HepG2 (cell line): Measurements from ENCODE around the gene GJC1. TPM values are rescaled to one million over a fixed set of nuclear protein-coding genes. Genes with fewer than 3 reads are reported as not detected.

Source experiments
- ATAC-seq: fragments of 200-7000 bp; cut with Tn5 transposase; 3 replicates; pipeline ENCODE4 v1.9.1; 2020; ENCODE audit warnings: mild to moderate bottlenecking, moderate library complexity
- BruUV-seq: library from RNA; stranded (reverse); fragments of 400-500 nt; replicated peaks from 2 replicates; lab custom pipeline; 2021; lab: Mats Ljungman, UMichigan
- CTCF ChIA-PET: fragments of 300-600 bp; formaldehyde crosslinking; extraction: SDS; loops from one replicate; lab custom pipeline; 2021; ENCODE audit warnings: low total read pairs, inconsistent platforms, low intra/inter-chr PET ratio; lab: Yijun Ruan, JAX
- POLR2A ChIA-PET: fragments of 350-600 bp; sonication (Branson Sonifier 250); formaldehyde crosslinking; loops from one replicate; lab custom pipeline; 2020; ENCODE audit warnings: antibody characterized with exemption, inconsistent platforms; lab: Yijun Ruan, JAX
- DNase-seq: peaks from one replicate; pipeline ENCODE4 v3.0.0-alpha.2; 2015; ENCODE audit warnings: low spot score
- FAIRE-seq: peaks from 3 replicates; lab custom pipeline; 2011; peaks lifted over from hg19 to GRCh38; lab: Jason Lieb, UNC
- H2AFZ ChIP-seq: one replicate; pipeline ENCODE4 v1.6.1; 2011; ENCODE audit warnings: low read length, inconsistent platforms
- H3K27ac ChIP-seq: fragments of 300-600 bp; 3 replicates; pipeline ENCODE4 v1.8.0; 2011; ENCODE audit warnings: mixed run types, mild to moderate bottlenecking, mixed read lengths, low read length, inconsistent platforms; ENCODE audit not compliant: insufficient read depth; ENCODE audit errors: extremely low read length
- H3K27me3 ChIP-seq, 2 experiments: fragments of 200-600 bp in 1 of 2; 2 replicates in 1 of 2; 3 replicates in 1 of 2; pipeline versions ENCODE4 v1.6.0 to v1.8.0; 2011; ENCODE audit warnings: low read length in 2 of 2, mild to moderate bottlenecking in 2 of 2, moderate library complexity in 2 of 2, inconsistent platforms in 1 of 2; ENCODE audit not compliant: insufficient read depth in 2 of 2, control insufficient read depth in 1 of 2
- H3K36me3 ChIP-seq, 2 experiments: fragments of 200-600 bp in 1 of 2; replicated peaks in 1 of 2; 2 replicates in 1 of 2; 3 replicates in 1 of 2; pipeline versions ENCODE4 v1.5.1 to v1.8.0; 2011; ENCODE audit warnings: low read length in 2 of 2, inconsistent platforms in 1 of 2; ENCODE audit not compliant: insufficient read depth in 2 of 2, control insufficient read depth in 1 of 2
- H3K4me1 ChIP-seq: 2 replicates; pipeline ENCODE4 v1.5.1; 2012; ENCODE audit warnings: low read length, inconsistent platforms; ENCODE audit not compliant: insufficient read depth
- H3K4me2 ChIP-seq: 2 replicates; pipeline ENCODE4 v1.6.0; 2011; ENCODE audit warnings: low read depth, low read length, inconsistent platforms
- H3K4me3 ChIP-seq, 3 experiments: fragments of 200-600 bp in 1 of 3; sonication (generic), shearing (Covaris generic) in 1 of 3; replicated peaks in 1 of 3; 2 replicates each; pipeline ENCODE4 v1.5.1; 2011 to 2016; ENCODE audit warnings: low read length in 3 of 3, inconsistent platforms in 2 of 3, low read depth in 2 of 3, mild to moderate bottlenecking in 2 of 3, control low read depth in 1 of 3, mixed read lengths in 1 of 3; ENCODE audit not compliant: insufficient read depth in 1 of 3
- H3K79me2 ChIP-seq: one replicate; pipeline ENCODE4 v1.6.1; 2011; ENCODE audit warnings: low read length, inconsistent platforms; ENCODE audit not compliant: insufficient read depth
- H3K9ac ChIP-seq: 2 replicates; pipeline ENCODE4 v1.6.0; 2011; ENCODE audit warnings: mild to moderate bottlenecking, low read depth, low read length, inconsistent platforms; ENCODE audit not compliant: insufficient read depth
- H3K9me3 ChIP-seq: 2 replicates; pipeline ENCODE4 v1.5.1; 2012; ENCODE audit warnings: mild to moderate bottlenecking, low read length
- H4K20me1 ChIP-seq: 2 replicates; pipeline ENCODE4 v1.6.0; 2011; ENCODE audit warnings: inconsistent platforms, mild to moderate bottlenecking, low read length, moderate library complexity; ENCODE audit not compliant: insufficient read depth
- FOSL1 ChIP-seq: sonication (generic); formaldehyde crosslinking; IDR thresholded peaks from 2 replicates; pipeline ENCODE4 v1.9.0; 2021; ENCODE audit warnings: missing genetic modification reagents, borderline replicate concordance
- GABPB1 ChIP-seq: IDR thresholded peaks from 2 replicates; pipeline ENCODE4 v1.6.1; 2016; ENCODE audit warnings: mild to moderate bottlenecking, missing genetic modification reagents, moderate library complexity, missing compliant biosample characterization
- ISX ChIP-seq: sonication (generic); formaldehyde crosslinking; conservative IDR thresholded peaks from 2 replicates; pipeline ENCODE4 v1.5.0; 2020; ENCODE audit warnings: missing genetic modification reagents
- KLF16 ChIP-seq, 2 experiments: sonication (generic) in 1 of 2; formaldehyde crosslinking in 1 of 2; IDR thresholded peaks; 2 replicates each; pipeline versions ENCODE4 v1.6.1 to v1.8.0; 2016 to 2023; ENCODE audit warnings: missing genetic modification reagents in 2 of 2, missing compliant biosample characterization in 1 of 2
- NR3C1 ChIP-seq: sonication (generic); formaldehyde crosslinking; IDR thresholded peaks from 2 replicates; pipeline ENCODE4 v1.4.0; 2020; ENCODE audit warnings: missing genetic modification reagents
- PAXIP1 ChIP-seq: sonication (generic); formaldehyde crosslinking; conservative IDR thresholded peaks from 2 replicates; pipeline ENCODE4 v1.4.0; 2020; ENCODE audit warnings: mild to moderate bottlenecking, missing genetic modification reagents, moderate library complexity
- SNAPC5 ChIP-seq: sonication (generic); formaldehyde crosslinking; IDR thresholded peaks from 2 replicates; pipeline ENCODE4 v1.8.1; 2023; ENCODE audit warnings: mild to moderate bottlenecking, missing genetic modification reagents, borderline replicate concordance
- SP2 ChIP-seq: sonication (generic); formaldehyde crosslinking; IDR thresholded peaks from 2 replicates; pipeline ENCODE4 v1.5.1; 2020; ENCODE audit warnings: mild to moderate bottlenecking, missing genetic modification reagents
- SRF ChIP-seq: IDR thresholded peaks from 2 replicates; pipeline ENCODE4 v1.6.1; 2011; ENCODE audit warnings: mild to moderate bottlenecking, low read depth, low read length, moderate library complexity
- TERF1 ChIP-seq: sonication (generic); formaldehyde crosslinking; IDR thresholded peaks from 2 replicates; pipeline ENCODE4 v1.8.0; 2022; ENCODE audit warnings: mild to moderate bottlenecking, missing genetic modification reagents, moderate library complexity
- THAP9 ChIP-seq: sonication (generic); formaldehyde crosslinking; IDR thresholded peaks from 2 replicates; pipeline ENCODE4; 2020; ENCODE audit warnings: missing genetic modification reagents, mild to moderate bottlenecking, borderline replicate concordance
- ZBTB14 ChIP-seq: sonication (generic); formaldehyde crosslinking; IDR thresholded peaks from 2 replicates; pipeline ENCODE4 v1.4.0; 2020; ENCODE audit warnings: missing genetic modification reagents
- ZNF430 ChIP-seq: sonication (generic); formaldehyde crosslinking; IDR thresholded peaks from 2 replicates; pipeline ENCODE4 v1.9.0; 2021; ENCODE audit warnings: mild to moderate bottlenecking, missing genetic modification reagents
- ZNF589 ChIP-seq: sonication (generic); formaldehyde crosslinking; conservative IDR thresholded peaks from 2 replicates; pipeline ENCODE4 v1.8.0; 2022; ENCODE audit warnings: mild to moderate bottlenecking, moderate library complexity, missing genetic modification reagents
- WGBS: methylation state at CpG from one replicate; pipeline ENCODE4 v1.1.6; 2017; ENCODE audit warnings: low lambda C conversion rate; 5-methylcytosine and 5-hydroxymethylcytosine counted together
- in situ Hi-C: cut with HindIII; loops from 2 replicates; pipeline ENCODE4 v1.10.0; 2017; ENCODE audit warnings: low pct_unique_long_range_greater_than_20kb; ENCODE audit not compliant: extremely low pct_ligation_motif_present
- intact Hi-C: fragments of 100-400 bp; cut with micrococcal nuclease; formaldehyde crosslinking; loops from one replicate; pipeline ENCODE4 v1.10.0; 2022; ENCODE audit not compliant: unreplicated experiment
- polyA plus RNA-seq, 8 experiments: library from polyadenylated mRNA; depleted of rRNA in 3 of 8; stranded (reverse) in 7 of 8; unstranded in 1 of 8; fragments of >200 nt; fragmentation: Illumina TruSeq in 4 of 8; extraction: Trizol in 4 of 8; gene quantifications; 2 replicates each; pipeline versions ENCODE4 v1.2.1 to v1.2.3, GENCODE V29; 2011 to 2016; ENCODE audit warnings: low read depth in 4 of 8, missing spikeins in 1 of 8, mixed read lengths in 1 of 8; ENCODE audit not compliant: insufficient read depth in 1 of 8
- total RNA-seq, 5 experiments: library from RNA; depleted of rRNA; stranded (reverse); fragments of >200 nt; fragmentation: Illumina TruSeq; extraction: Trizol; gene quantifications; 2 replicates each; pipeline ENCODE4 v1.2.3, GENCODE V29; 2016; ENCODE audit warnings: low read depth in 1 of 5

Gene GJC1
- total and polyA plus RNA-seq, 2 of the 13 experiments (the other 11 are each of a cell fraction or from before 2014, with no cell fraction given), result 1.7 TPM

GRCh38 chr17:44797802-44798201 is 32.3 kb downstream of the GJC1 start:
- BruUV-seq, result no TSS peak
- Histone ChIP-seq H3K4me1 (peaks cover 22% of the 10 kb centered on the region), H3K9me3 (no peaks in the 10 kb centered on the region), H3K4me3 (no peak overlapping the region), H3K27ac (no peak overlapping the region), H3K4me2 (no peak overlapping the region)
- FAIRE-seq (no peak), DNase-seq (no peak), ATAC-seq (no peak)
- 63% methylated on average over 11 of the region's 11 CpGs for WGBS
- POLR2A ChIA-PET, result no interaction called here
- TF ChIP-seq ZBTB14 (CRISPR knock-in tag) (no peak), THAP9 (CRISPR knock-in tag) (no peak), ISX (CRISPR knock-in tag) (no peak), GABPB1 (CRISPR knock-in tag) (no peak), KLF16 (CRISPR knock-in tag; IDR thresholded peaks at IDR 0.05) (no peak), SRF (no peak), ZNF589 (CRISPR knock-in tag) (no peak), FOSL1 (CRISPR knock-in tag) (no peak), NR3C1 (CRISPR knock-in tag) (no peak), TERF1 (CRISPR knock-in tag) (no peak), ZNF430 (no peak), SP2 (CRISPR knock-in tag) (no peak), SNAPC5 (CRISPR knock-in tag) (no peak), PAXIP1 (CRISPR knock-in tag) (no peak)
- TF ChIP-seq, all 625 proteins: peak for 0
- Histone ChIP-seq H3K36me3 (0 out of 5 replicates have a peak, but pooled peaks cover 0 to 1% of the 10 kb centered on the region in 2 experiments), H4K20me1 (no peaks in the 10 kb centered on the region), H3K27me3 (peaks cover 0 to 3% of the 10 kb centered on the region in 2 experiments; a peak in 2 of 5 replicates), H3K79me2 (no peaks in the 10 kb centered on the region), H3K9ac (no peak overlapping the region), H2AFZ (no peak overlapping the region)
- in situ Hi-C loops (loop anchor here (25.0 kb wide), 1 partner anchor 214 kb away; no protein-coding TSS in a partner anchor), intact Hi-C loops (no loop called here)
- CTCF ChIA-PET, result no interaction called here
